NCI-H345 treated with DMSO at 0.1 percent for 48 hours (cell line): ENCODE results near the gene DEF6.
A peak's percentile ranks its signal among the peaks of the same experiment; 100 is the strongest.
"Not testable (repeated sequence)": the region's sequence is repeated elsewhere in the genome, so short reads cannot be mapped to it uniquely, and the experiment has no call there.

ENCODE experiments used
- DNase-seq: peaks from one replicate; lab custom pipeline; 2025; ENCODE audit not compliant: unreplicated experiment; lab: John Stamatoyannopoulos, UW

Gene DEF6

GRCh38 chr6:35309611-35310264 is 12.1 kb downstream of the DEF6 start:
- DNase-seq, result no peak

GRCh38 chr6:35310265-35310831 is 12.7 kb downstream of the DEF6 start:
- no peak for DNase-seq

- no peak for DNase-seq
These were observed 13.9 kb downstream of the DEF6 start for GRCh38 chr6:35311390-35312075.

DNA sequence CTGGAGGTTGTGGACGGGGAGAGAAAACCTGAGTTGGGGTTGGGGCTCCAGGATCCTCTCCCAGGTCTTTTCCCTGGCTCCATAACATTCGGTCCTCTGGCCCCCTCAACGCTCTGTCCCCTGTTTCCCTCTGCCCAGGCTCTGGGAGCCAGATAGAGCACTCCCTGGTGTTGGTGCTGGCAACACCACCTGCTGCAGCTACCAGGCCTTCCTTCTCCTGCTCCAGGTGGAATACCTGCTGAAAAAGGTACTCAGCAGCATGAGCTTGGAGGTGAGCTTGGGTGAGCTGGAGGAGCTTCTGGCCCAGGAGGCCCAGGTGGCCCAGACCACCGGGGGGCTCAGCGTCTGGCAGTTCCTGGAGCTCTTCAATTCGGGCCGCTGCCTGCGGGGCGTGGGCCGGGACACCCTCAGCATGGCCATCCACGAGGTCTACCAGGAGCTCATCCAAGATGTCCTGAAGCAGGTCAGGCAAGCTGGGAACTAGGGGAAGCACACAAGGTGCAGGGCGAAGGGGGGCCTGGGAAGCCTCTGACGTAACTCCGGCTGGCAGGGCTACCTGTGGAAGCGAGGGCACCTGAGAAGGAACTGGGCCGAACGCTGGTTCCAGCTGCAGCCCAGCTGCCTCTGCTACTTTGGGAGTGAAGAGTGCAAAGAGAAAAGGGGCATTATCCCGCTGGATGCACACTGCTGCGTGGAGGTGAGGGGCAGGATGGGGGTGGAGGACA is 14.6 kb downstream of the DEF6 start:
- DNase-seq, result no peak

GRCh38 chr6:35312807-35313206 is 15.2 kb downstream of the DEF6 start:
- DNase-seq, result no peak

- peak; percentile 40 for DNase-seq
These were observed 20.0 kb downstream of the DEF6 start for GRCh38 chr6:35317483-35318195.

DNA sequence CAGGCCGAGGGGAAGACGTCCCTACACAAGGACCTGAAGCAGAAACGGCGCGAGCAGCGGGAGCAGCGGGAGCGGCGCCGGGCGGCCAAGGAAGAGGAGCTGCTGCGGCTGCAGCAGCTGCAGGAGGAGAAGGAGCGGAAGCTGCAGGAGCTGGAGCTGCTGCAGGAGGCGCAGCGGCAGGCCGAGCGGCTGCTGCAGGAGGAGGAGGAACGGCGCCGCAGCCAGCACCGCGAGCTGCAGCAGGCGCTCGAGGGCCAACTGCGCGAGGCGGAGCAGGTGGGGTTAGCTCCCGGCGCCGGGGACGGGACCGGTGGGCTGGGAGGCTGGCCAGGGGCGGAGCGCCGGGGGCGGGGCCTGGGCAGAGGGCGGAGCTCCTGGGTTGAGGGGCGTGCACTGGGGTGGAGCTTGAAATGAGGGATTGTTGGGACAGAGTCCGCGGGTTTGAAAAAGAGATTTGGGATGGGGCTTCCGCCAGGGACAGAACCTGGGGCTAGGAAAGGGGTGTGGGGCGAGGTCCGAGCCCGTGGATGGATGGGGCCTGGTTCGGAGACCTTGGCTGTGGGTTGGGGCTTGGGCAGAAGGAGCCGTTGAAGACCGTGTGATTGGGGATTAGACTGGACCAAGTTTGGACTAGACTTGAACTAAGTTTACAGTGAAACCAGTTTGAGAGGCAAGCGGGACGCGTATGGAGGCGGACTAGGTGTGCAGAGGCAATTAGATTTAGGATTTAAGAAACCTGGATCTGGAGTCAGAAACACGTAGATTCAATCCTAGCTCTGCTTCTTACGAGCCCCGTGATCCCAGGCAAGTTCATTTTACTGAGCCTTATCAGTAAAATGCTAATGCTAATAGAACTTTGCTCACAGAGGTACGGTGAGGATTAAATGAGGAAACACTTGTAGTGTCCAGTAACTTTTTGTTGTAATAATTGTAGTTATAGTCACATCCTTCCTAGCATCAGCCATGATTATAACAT is 20.9 kb downstream of the DEF6 start:
- DNase-seq, result peak; percentile 57

DNA sequence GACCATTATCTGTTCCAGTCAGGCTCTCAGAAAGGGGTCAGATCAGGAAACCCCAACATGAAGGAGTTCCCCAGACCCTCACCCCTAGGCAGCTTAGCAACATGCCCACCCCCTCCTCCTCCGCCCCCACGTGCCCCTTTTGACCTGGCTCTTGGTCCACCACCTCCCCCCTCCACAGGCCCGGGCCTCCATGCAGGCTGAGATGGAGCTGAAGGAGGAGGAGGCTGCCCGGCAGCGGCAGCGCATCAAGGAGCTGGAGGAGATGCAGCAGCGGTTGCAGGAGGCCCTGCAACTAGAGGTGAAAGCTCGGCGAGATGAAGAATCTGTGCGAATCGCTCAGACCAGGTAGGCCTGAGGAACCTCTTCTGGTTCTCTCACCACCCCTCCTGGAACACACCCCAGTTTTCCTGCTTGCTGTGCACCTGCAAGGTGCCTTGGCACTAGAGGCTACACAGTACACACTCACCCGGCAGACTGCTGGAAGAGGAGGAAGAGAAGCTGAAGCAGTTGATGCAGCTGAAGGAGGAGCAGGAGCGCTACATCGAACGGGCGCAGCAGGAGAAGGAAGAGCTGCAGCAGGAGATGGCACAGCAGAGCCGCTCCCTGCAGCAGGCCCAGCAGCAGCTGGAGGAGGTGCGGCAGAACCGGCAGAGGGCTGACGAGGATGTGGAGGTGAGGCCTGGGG is 21.9 kb downstream of the DEF6 start:
- DNase-seq, result no peak

GRCh38 chr6:35320031-35320410 is 22.4 kb downstream of the DEF6 start:
- no peak for DNase-seq

- DNase-seq, result no peak
These were observed 23.5 kb downstream of the DEF6 start for GRCh38 chr6:35321091-35321490.

- DNase-seq, result peak; percentile 13
These were observed 29.9 kb downstream of the DEF6 start for GRCh38 chr6:35327349-35328027.

GRCh38 chr6:35328108-35328723 is 30.6 kb downstream of the DEF6 start:
- DNase-seq, result no peak

- not testable (repeated sequence) for DNase-seq
These were observed 31.3 kb downstream of the DEF6 start for GRCh38 chr6:35328965-35329364.

- DNase-seq, result no peak
These were observed 33.0 kb downstream of the DEF6 start for GRCh38 chr6:35330541-35331119.

DNA sequence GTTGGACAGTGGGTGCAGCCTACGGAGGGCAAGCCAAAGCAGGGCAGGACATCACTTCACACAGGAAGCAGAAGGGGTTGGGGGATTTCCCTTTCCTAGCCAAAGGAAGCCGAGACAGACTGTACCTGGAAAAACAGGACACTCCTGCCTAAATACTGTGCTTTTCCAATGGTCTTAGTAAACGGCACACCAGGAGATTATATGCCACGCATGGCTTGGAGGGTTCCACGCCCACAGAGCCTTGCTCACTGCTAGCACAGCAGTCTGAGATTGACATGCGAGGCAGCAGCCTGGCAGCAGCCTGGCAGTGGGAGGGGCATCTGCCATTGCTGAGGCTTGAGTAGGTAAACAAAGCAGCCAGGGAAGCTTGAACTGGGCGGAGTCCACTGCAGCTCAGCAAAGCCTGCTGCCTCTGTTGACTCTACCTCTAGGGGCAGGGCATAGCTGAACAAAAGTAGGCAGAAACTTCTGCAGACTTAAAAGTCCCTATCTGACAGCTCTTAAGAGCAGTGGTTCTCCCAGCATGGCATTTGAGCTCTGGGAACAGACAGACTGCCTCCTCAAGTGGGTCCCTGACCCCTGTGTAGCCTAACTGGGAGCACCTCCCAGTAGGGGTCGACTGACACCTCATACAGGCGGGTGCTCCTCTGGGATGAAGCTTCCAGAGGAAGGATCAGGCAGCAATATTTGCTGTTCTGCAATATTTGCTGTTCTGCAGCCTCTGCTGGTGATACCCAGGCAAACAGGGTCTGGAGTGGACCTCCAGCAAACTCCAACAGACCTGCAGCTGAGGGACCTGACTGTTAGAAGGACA is 34.7 kb downstream of the DEF6 start:
- DNase-seq, result peak; percentile 53

GRCh38 chr6:35341557-35341956 is 43.9 kb downstream of the DEF6 start:
- DNase-seq, result no peak
